GM19452 (cell line): ENCODE measurements around the gene SIGMAR1.

Experiments used
- ATAC-seq: cut with Tn5 transposase; IDR thresholded peaks from one replicate; pipeline ENCODE4 v1.9.1; 2021; ENCODE audit not compliant: unreplicated experiment

Gene SIGMAR1

DNA sequence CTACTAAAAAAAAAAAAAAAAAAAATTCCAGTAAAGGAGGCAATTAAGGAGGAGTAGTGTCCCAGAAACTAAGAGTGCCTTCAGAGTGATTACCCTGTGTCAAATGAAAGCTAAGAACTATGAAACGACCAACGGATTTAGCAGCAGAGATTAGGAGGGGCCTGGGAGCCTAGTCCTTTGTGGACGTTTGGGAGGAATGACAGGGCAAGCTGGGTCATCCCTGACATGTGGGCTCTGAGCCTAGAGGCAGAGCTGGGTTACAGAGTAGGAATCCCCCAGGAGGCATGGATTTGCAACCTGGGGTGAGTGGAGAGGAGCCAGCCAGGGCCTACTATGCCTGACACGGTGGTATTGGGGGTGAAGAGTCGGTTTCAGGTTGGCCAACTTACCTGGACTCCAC lies 4.4 kb downstream of the SIGMAR1 start:
- ATAC-seq: no peak

DNA sequence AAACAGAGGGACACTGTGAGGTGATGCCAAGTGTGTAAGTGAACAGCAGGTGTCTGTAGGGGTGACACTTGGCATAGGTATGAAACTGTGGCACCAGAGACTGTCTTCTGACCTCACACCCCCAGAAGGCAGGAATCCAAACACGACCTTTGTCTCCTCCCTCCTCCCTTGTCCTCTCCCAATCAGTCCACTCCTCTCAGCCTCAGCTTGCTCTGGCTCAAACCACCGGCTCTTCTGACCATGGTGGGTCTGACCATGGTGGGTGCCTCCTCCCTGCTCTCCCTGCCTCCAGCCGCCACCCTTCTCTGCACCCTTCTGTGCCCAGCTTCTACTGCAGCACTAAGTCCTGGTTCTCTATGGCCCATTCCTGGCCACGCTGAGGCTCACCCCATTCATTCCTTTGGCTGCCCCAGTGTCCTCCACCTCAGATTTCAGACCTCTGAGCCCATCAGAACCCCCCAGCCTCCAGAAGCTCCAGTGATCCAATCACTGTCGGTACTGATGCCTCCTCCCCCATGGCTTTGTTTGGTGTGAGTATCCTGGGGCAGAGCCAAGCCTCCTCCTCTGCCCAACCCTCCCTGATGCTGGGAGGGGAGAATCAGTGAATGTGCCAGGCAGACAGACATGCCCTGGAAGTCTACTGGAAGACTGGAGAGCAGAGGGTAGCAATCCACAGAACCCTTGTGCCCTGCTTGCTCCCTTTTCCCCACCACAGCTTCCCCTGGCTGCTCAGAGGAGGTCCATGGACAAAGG lies 7.0 kb downstream of the SIGMAR1 start:
- ATAC-seq: no peak

DNA sequence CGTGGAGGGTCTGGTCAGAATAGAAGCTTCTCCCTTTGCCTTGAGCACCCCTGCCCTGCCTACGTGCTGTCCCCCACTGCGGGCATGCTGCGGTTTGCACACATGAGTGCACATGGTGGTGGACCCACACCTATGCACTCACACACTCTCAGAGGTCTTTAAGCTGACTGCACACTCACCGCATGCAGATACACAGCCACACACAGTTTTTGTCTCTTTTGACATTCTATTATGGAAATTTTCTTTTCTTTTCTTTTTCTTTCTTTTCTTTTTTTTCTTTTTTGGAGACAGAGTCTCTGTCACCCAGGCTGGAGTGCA lies 8.1 kb downstream of the SIGMAR1 start:
- ATAC-seq: no peak

DNA sequence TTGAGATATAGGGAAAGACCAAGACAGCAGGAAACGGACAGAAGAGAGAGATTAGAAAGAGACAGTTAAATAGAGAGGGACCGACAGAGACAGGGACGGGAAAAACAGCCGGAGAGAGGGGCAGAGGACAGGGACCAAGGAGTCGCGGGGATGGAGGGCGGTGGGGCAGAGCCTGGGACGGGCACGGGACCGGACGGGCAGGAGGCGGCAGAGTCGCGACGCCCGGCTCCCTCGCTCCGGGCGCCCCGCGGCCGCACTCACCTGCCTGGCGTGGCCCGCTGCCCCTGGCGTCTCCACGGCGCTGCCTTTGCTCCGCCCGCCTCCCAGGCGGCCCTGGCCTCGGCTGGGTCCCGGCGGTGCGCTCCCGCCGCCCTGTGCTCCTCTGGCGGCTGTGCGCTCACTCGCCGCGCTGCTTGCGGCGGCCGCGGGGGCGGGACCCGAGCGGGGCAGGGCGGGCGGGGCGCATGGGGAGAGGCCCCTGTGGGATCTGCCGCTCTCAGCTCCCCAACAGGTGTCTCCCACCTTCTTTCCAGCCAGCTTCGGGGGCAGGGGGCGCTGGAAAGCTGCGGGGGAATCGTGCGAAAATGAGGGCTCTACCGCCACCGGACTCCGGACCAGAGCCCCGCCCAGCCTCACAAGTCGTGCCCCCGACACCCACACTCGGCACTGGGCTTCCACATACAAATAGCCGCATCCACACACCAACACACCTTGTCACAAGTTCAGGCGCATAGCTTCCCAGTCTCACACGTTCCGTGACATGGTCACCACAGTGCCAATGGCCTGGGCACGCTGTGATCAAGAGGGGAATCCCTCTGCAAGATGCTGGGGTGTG lies 8.7 kb downstream of the SIGMAR1 start, which contains the start of gene ARID3C:
Gene ARID3C, minus strand, starts transcription at position 411 of the 835 bp plus-strand sequence. CDS start 1,052 bp downstream, outside the sequence.
- no peak for ATAC-seq

DNA sequence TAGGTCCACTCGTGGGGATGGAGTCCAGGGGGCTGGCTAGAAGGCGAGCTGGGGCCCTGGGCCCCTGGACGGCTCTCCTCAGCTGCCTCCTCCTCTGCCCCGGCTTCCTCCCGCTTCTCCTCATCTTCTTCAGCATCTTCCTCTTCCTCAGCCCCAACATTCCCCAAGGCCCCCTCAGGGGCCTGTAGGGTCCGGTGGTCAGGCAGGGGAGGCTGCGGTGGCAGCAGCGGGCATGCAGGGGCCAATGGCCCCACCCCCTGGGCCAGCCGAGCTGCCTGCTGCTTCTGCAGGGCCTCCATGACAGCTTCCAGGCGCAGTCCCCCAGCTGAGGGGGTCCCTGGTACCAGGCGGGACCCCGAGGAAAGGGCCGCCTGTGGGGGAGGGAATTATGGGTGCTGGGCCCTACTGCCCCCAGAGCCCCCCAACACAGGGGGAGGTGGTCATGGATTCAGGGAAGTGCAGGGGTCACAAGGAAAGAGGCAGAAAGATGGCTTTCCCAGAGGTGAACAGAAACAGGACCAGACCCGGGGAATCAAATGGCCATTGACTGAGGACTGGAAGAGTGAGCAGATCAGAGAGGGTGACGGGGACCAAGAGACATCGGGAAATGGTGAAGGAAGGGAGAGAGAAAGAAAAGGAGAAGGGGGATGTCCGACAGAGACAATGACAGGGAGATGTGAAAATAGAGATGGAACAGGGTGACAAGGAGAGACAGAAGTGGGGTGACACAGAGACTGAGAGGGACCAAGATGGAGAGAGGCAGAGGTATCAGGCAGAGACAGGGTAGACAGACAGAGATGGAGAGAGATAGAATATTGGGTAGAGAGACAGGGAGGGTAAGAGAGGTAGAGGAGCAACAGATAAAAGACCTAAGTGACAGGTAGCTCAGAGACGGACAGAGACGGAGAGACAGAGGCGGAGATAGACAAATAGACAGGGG lies 9.6 kb downstream of the SIGMAR1 start:
- ATAC-seq: no peak

DNA sequence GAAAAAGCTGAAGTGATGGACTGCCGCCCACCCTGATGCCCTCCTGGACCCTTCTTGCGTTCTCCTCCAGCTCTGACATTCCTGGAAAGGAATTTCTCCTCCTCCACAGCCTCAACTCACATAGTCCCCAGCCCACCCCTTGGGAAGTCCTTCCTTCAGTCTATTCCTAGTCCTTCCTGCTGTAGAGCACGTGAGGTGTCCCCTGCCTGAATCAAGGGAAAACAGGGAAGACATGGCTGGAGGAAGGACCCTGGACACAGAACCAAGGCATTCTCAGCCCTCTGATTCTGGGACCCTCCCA lies 12.5 kb downstream of the SIGMAR1 start:
- ATAC-seq: no peak

DNA sequence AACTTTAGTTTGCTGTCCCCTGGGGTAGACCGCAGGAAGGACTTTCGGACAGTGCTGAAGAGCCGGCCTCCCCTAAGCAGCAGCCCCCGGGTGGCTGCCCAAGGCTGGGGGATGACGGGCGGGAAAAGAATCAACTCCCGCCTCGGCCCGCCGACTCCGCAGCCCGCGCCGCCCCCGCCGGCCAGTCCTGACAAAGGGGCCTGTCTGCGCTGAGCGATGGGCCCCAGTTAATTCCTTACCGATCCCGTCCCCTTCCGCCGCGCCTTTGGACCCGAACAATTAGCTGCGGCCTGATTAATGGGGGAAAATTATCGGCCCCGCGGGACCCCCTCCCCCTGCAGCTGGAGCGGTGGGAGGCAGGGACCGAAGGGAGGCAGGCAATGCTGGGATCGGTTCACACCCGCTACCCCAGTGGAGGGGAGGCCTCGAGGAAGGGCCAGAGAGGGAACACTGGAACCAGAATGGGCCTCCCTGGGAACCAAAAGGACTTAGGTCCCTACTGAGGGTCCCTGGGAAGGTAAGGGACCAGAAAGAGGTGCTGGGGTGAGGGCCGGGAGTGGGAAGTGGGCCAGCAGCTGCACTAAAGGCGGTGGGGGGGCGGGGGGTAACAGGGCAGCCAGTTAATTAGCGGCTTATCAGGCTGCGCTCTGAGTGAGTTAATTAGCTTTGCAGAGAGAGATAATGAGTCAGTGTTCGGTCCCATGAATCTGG lies 13.0 kb downstream of the SIGMAR1 start:
- no peak for ATAC-seq

DNA sequence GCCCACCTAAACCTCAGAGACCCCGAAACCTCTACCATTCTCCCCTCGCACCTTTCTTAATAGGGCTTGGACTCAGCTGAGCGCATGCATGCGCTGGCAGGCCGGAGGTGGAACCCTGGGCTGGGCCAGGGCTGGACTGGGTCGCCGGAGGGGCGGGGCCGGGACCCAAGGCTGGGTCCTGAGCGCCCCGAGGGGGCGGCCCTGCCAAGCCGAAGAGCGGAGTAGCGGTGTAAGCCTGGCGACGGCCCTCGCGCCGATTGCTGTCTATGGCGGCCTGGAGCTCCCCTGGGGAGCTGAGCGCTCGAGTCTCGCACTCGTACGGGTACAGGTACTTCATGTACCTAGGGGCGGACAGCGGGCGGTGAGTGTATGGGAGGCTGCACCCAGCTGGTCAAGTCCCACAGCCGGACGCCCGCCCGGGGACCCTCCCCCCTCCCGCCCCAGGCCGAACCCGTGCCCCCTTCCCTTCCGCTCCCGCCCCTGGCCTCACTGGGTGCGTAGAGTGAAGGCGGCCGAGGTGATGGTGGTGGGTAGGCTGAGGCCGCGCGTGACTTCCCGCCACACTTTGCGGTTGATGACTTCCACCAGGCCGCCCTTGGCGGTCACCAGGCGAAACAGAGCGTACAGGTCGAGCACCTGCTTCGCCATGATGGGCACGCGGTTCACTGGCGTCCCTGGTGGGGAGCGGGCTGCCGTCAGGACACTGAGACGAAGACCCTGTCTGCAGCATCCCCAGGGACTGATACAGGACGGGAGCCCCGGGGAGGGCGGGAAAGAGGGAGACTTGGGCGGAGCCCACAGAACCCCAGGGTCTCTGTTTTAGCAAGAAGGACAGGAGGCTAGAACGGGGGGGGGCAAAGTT lies 14.0 kb downstream of the SIGMAR1 start:
- ATAC-seq: no peak

DNA sequence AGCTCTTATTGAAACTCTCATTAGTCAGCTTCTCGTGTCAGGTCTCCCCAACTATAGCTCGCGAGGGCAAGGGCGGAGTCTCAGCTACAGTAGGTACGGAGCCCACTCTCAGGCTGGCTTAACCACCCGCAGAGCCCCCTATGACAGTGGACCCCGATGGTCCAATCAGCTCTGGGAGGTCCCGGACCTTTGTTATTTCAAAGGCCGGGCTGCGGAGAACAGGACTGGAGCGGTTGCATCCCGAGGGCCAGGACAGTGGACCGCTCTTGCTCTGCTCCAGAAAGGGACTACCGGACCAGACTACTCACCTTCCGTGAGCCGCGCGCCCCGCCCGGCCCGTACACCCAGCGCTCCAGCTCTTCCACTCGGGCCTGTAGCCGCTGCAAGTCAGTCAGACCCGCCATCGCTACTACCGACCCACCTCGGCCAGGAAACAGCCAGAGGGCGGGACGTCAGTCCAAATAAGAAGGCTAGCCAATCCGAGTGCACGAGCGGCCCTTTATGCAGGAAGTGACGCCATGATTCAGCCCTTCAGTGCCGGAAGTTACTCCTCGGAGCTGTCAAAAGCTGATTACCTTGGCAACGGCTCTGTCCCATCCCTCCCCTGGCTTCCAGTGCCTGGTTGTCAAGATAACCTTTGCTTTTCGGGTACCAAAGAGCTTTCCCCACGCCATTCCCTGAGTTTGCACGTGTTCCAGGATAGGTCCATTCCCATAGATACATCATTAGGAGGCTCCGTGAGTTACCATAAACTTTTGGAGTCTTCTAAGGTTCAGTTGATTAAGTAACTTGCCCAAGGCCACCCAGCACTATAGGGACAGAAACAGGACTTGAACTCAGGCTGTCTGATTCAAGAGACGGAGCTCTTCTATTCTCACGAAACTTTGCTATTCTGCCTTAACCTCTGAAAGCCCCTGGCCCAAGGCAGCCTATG lies 17.3 kb downstream of the SIGMAR1 start, which contains the start of gene DCTN3:
Gene DCTN3, minus strand, starts transcription at position 435 of the 934 bp plus-strand sequence. Its CDS starts 31 bp downstream, at position 404.
- ATAC-seq: peak; percentile 97

DNA sequence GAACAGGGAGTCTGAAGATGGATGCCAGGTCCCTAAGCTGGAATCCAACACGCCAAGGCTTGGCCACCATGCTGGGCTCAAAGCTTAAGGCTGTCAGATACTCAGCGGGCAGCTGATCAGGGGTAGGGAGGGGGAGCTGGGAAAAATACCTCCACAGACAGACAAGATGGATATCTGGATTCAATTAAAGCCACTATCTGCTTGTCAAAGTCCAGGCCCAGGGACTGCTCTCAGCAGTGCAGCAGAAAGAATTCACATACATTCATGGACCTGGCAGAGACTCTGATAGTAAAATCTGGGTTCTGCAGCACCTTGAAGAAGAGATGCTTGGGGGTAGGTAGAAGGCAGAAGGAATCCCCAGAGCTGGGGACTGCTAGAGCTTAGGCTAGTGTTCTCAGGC lies 22.5 kb downstream of the SIGMAR1 start:
- no peak for ATAC-seq

DNA sequence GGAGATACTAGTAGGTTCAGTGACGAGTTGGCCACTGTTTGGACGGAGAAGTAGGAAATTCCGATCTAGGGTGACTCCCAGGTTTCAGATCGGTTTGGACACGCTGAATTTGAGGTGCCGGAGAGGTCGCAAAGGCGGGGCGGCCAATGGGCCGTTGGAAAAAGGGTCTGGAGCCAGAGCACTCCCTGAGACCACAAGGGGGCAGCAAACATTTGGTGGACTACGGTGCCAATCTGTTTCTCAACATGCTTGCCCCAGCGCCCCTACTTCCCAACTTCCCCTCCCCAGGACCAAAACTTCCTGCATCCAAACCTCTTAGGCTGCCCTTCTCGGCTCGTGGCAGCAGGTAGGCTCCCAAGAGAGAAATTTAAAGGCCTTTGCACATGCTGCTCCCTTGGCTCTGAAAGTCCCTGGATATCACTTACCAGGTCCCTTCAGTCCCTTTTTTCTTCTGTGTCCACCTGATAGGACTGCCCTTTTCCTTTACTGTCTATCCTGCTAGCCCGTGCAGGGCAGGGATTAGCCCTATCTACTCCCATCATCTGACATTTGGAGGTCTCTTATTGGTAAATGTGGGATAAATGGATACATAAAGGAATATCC lies 24.7 kb downstream of the SIGMAR1 start:
- ATAC-seq: no peak

DNA sequence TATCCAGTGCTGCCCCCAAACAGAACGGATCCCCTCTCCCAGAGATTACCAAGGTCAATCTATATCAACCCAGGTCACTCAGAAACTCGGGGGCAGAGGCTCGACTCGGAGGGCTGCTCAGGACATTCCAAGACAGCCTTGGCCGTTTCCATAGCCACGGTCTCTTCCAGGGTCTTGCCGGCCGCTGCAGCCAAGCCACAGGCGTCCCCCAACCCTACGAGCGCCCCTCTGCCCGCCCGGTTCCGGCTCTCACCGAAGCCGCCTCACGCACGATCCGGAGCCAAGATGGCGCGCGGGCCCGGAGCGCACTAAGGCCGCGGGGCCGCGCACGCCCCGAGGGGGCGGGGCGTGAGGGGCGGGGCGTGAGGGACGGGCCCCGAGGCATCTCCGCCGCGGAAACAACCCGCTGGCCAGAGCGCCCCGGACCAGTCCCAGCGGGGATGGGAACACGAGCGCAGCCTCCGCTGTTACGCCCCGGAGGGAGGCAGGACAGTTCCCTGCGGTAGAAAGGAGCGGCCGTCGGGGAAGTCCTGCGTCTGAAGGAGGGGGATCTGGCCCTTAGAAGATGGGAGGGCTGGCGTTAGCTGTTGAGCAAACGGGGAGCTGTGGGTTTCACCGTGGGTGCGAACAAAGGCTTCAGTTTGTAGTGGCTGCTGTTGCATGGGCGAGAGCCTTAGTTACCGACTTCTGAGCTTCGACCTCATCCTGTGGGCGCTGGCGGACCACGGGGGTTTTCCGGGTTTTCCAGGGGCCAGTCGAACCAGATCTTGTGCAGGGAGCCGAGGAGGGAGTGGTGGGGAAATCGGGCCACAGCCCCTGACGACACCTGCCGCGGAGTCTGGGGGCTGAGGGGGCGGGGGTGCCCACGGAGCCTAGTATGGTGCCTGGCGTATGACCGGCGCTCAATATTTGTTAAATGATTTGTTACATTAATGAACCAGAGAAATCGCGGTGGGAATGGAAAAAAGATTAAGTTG lies 25.5 kb downstream of the SIGMAR1 start, which contains the start of gene RPP25L:
Gene RPP25L, minus strand, starts transcription at position 287 of the 977 bp plus-strand sequence. CDS start 801 bp downstream, outside the sequence.
- peak; percentile 84 for ATAC-seq

DNA sequence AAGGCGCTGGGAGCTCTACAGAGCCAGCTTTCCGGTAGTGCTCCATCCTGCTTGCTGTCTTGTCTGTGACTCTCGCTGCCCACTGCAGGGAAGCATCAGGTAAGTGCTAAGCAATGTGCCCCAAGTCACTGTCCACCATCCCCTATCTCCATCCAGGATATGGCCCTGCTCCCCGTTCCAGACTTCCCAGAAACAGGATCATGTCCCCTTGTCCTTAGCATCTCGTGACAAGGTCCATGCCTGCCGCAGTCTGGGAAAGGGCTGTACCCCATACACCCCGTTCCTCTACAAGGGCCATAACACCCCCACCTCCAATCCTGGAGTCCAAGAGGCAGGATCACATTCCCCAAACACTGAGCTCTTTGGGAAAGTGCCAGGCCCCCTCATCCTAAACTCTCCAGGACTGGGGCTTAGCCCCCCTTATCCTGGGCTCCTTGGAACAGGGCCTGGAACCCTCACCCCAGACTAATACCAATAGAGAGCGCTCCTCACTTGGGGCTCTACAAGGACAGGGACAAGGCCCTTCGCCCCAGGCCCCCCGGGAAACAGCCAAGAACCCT lies 26.3 kb downstream of the SIGMAR1 start:
- no peak for ATAC-seq

DNA sequence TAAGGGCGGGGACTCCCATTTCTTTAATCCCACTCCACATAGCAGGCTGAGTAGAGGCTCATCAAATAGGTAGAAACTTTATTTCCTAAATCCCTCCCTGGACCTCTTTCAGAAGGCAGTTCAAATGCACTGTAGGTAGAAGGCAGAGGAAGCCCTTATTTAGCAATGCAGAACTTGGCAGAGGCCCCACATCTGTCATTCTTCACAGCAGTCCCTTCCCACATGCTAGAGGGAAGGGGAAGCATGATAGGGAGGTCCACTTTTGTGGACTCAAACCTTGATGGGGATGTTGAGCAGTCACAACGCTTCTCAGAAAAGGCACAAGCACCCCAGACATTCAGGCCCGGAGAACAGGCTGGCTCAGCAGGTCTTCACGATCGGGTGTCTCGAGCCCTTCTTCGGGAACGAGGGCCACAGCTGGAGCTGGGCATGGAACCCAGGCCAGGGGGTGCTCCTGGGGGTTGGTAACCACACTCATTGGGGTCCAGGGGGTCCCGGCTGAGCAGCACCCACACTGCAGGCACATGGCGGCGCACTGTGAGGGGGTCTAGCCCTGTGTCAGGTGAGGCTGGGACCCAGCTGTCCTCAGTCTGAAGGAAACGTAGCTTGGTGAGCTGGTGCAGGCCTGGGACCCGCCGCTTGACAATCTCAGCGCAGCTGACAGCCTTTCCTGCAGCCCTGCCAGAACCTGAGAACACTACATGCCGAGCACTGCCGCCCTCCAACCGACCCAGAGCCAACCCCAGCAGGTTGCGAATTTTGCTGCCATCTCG lies 27.0 kb downstream of the SIGMAR1 start:
- ATAC-seq: no peak

DNA sequence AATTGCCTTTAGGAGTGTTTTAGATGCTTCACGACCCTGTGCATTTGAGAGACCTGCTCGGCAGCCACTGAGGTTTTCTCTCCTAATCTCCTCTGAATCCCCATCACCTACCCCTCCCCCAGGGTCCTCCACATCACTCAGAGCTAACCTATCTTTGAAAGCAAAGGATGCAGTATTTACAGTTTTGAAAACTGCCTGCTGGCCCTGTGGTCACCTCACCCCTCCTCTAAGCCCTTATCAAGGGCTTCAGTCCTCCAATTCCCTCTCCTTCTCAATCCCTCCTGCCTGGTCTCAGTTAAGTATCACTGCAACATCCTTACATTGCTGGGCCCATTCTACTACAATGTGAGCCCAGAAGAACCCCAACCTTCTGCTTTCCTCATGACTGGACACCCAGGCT lies 30.3 kb downstream of the SIGMAR1 start:
- no peak for ATAC-seq

DNA sequence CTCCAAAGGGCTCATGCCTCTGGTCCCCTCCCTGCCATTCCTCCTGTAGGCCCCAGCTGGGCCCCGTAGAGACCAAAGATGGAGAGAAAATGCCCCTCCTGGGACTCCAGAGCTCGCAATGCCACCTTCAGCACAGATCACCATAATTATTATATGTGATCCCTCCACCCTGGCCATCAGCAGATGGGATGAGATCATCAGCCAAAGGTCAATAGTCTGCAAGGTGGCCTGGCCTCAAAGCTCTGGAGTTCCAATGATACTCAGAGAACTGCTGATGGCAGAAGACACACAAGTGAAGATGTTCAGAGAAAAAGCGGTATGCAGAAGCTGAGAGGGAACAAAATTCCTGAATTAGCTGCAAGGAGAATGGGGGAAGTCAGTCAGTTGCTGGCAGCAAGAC lies 30.7 kb downstream of the SIGMAR1 start:
- no peak for ATAC-seq
